Astrocyte (in vitro differentiated cells and primary cell): ENCODE results near the gene ZNF346.

ENCODE experiments used
- CTCF ChIP-seq: IDR thresholded peaks from 2 replicates; pipeline ENCODE4 v1.5.1; 2011; ENCODE audit warnings: low read depth, mild to moderate bottlenecking, inconsistent platforms, low read length, moderate library complexity; ENCODE audit not compliant: insufficient read depth
- EZH2 ChIP-seq: IDR thresholded peaks from 2 replicates; pipeline ENCODE4 v1.6.1; 2012; ENCODE audit warnings: mild to moderate bottlenecking, low read length, inconsistent platforms; ENCODE audit not compliant: insufficient read depth

- TF ChIP-seq CTCF (no peak), EZH2 (no peak)
Observed at GRCh38 chr5:177098120-177098469, 75.6 kb downstream of the ZNF346 start.
